IPS DF 4.7 (cell line): Measurements from ENCODE around the gene GABRG2.

Source experiments
- DNase-seq: peaks from one replicate; pipeline ENCODE4 v3.0.0-alpha.2; 2013; ENCODE audit warnings: low spot score; ENCODE audit errors: extremely low read depth

The GABRG2 gene

GRCh38 chr5:162189719-162190118 lies 122.1 kb downstream of the GABRG2 start:
- no peak for DNase-seq

GRCh38 chr5:162193012-162193411 lies 125.4 kb downstream of the GABRG2 start:
- no peak for DNase-seq

GRCh38 chr5:162196351-162196750 lies 128.8 kb downstream of the GABRG2 start:
- DNase-seq, result no peak

- no peak for DNase-seq
Observed at GRCh38 chr5:162202285-162202880, 134.8 kb downstream of the GABRG2 start.
